Astrocyte (in vitro differentiated cells and primary cell): ENCODE measurements around the gene F12. TPM values are rescaled to one million over a fixed set of nuclear protein-coding genes. Genes with fewer than 3 reads are reported as not detected.
"Not testable (repeated sequence)": the region's sequence is repeated elsewhere in the genome, so short reads cannot be mapped to it uniquely, and the experiment has no call there.

Source experiments
- DNase-seq: peaks from one replicate; pipeline ENCODE4 v3.0.0-alpha.2; 2010; ENCODE audit warnings: low read depth
- FAIRE-seq: peaks from 2 replicates; lab custom pipeline; 2011; peaks lifted over from hg19 to GRCh38; lab: Jason Lieb, UNC
- H2AFZ ChIP-seq: 2 replicates; pipeline ENCODE4 v1.6.0; 2012; ENCODE audit warnings: low read depth, low read length, inconsistent platforms
- H3K27ac ChIP-seq: 2 replicates; pipeline ENCODE4 v1.5.1; 2011; ENCODE audit warnings: low read depth, low read length, inconsistent platforms
- H3K27me3 ChIP-seq: 2 replicates; pipeline ENCODE4 v1.6.0; 2011; ENCODE audit warnings: low read length, inconsistent platforms; ENCODE audit not compliant: insufficient read depth
- H3K36me3 ChIP-seq: 2 replicates; pipeline ENCODE4 v1.5.1; 2011; ENCODE audit warnings: low read length, inconsistent platforms; ENCODE audit not compliant: insufficient read depth
- H3K4me1 ChIP-seq: 2 replicates; pipeline ENCODE4 v1.5.1; 2011; ENCODE audit warnings: low read length, inconsistent platforms; ENCODE audit not compliant: insufficient read depth
- H3K4me2 ChIP-seq: 2 replicates; pipeline ENCODE4 v1.6.0; 2012; ENCODE audit warnings: low read length, inconsistent platforms
- H3K4me3 ChIP-seq: 2 replicates; pipeline ENCODE4 v1.5.1; 2011; ENCODE audit warnings: low read depth, mild to moderate bottlenecking, low read length, inconsistent platforms; ENCODE audit not compliant: insufficient read depth
- H3K79me2 ChIP-seq: 2 replicates; pipeline ENCODE4 v1.6.0; 2012; ENCODE audit warnings: mild to moderate bottlenecking, low read length, inconsistent platforms; ENCODE audit not compliant: insufficient read depth
- H3K9ac ChIP-seq: 2 replicates; pipeline ENCODE4 v1.6.0; 2012; ENCODE audit warnings: mild to moderate bottlenecking, low read length, inconsistent platforms
- H3K9me3 ChIP-seq: 2 replicates; pipeline ENCODE4 v1.5.1; 2012; ENCODE audit warnings: low read depth, mild to moderate bottlenecking, low read length, inconsistent platforms; ENCODE audit not compliant: insufficient read depth
- H4K20me1 ChIP-seq: 2 replicates; pipeline ENCODE4 v1.6.0; 2012; ENCODE audit warnings: low read length, inconsistent platforms; ENCODE audit not compliant: insufficient read depth
- H3K27ac Mint-ChIP-seq: one replicate; pipeline ENCODE4 v1.8.0; 2021; ENCODE audit warnings: mild to moderate bottlenecking, mixed read lengths; ENCODE audit not compliant: unreplicated experiment
- H3K27me3 Mint-ChIP-seq: one replicate; pipeline ENCODE4 v1.8.0; 2021; ENCODE audit warnings: low read depth, mixed read lengths; ENCODE audit not compliant: unreplicated experiment
- H3K36me3 Mint-ChIP-seq: one replicate; pipeline ENCODE4 v1.8.0; 2021; ENCODE audit warnings: low read depth, mixed read lengths; ENCODE audit not compliant: unreplicated experiment
- H3K4me1 Mint-ChIP-seq: one replicate; pipeline ENCODE4 v1.8.0; 2021; ENCODE audit warnings: low read depth, mixed read lengths; ENCODE audit not compliant: unreplicated experiment
- H3K4me3 Mint-ChIP-seq: one replicate; pipeline ENCODE4 v1.8.0; 2021; ENCODE audit warnings: mild to moderate bottlenecking, moderate library complexity, mixed read lengths; ENCODE audit not compliant: unreplicated experiment
- H3K9me3 Mint-ChIP-seq: one replicate; pipeline ENCODE4 v1.8.0; 2021; ENCODE audit warnings: mild to moderate bottlenecking, mixed read lengths; ENCODE audit not compliant: unreplicated experiment
- CTCF ChIP-seq: IDR thresholded peaks from 2 replicates; pipeline ENCODE4 v1.5.1; 2011; ENCODE audit warnings: low read depth, mild to moderate bottlenecking, inconsistent platforms, low read length, moderate library complexity; ENCODE audit not compliant: insufficient read depth
- EZH2 ChIP-seq: IDR thresholded peaks from 2 replicates; pipeline ENCODE4 v1.6.1; 2012; ENCODE audit warnings: mild to moderate bottlenecking, low read length, inconsistent platforms; ENCODE audit not compliant: insufficient read depth
- total RNA-seq: library from RNA; stranded (reverse); gene quantifications from 2 replicates; pipeline ENCODE4 v1.2.1, GENCODE V29; 2021

F12 gene
- total RNA-seq, 1 donor from 2014 or later: 3.0 TPM

- no peaks in the 10 kb centered on the region for H3K9me3 ChIP-seq
- no peaks in the 10 kb centered on the region for H3K79me2 ChIP-seq
- Mint-ChIP-seq H3K4me3 (no peak overlapping the region), H3K27ac (no peak overlapping the region), H3K9me3 (no peaks in the 10 kb centered on the region), H3K36me3 (peaks cover 4% of the 10 kb centered on the region), H3K27me3 (peaks cover 16% of the 10 kb centered on the region), H3K4me1 (peaks cover 6% of the 10 kb centered on the region)
- H2AFZ ChIP-seq: no peak overlapping the region
- TF ChIP-seq CTCF (no peak), EZH2 (no peak)
- no peaks in the 10 kb centered on the region for H4K20me1 ChIP-seq
- H3K4me1 ChIP-seq: peaks cover 11% of the 10 kb centered on the region
- no peak overlapping the region for H3K9ac ChIP-seq
- no peak for DNase-seq
- no peaks in the 10 kb centered on the region for H3K27me3 ChIP-seq
- H3K27ac ChIP-seq: no peak overlapping the region
- FAIRE-seq: no peak
- H3K4me2 ChIP-seq: no peak overlapping the region
- no peaks in the 10 kb centered on the region for H3K36me3 ChIP-seq
- H3K4me3 ChIP-seq: no peak overlapping the region
Observed at GRCh38 chr5:177376107-177376506, 33.3 kb downstream of the F12 start.

GRCh38 chr5:177375516-177375915 lies 33.8 kb downstream of the F12 start:
- not testable (repeated sequence) for H3K9me3 Mint-ChIP-seq, H3K4me3 ChIP-seq, H2AFZ ChIP-seq, H3K79me2 ChIP-seq, FAIRE-seq, H3K4me2 ChIP-seq, H3K36me3 Mint-ChIP-seq, H3K9me3 ChIP-seq, H4K20me1 ChIP-seq, H3K36me3 ChIP-seq, H3K9ac ChIP-seq, H3K27me3 ChIP-seq, H3K27ac ChIP-seq, H3K27ac Mint-ChIP-seq, DNase-seq, H3K4me3 Mint-ChIP-seq, H3K4me1 Mint-ChIP-seq
- peaks cover 15% of the 10 kb centered on the region for H3K27me3 Mint-ChIP-seq
- peaks cover 12% of the 10 kb centered on the region for H3K4me1 ChIP-seq

GRCh38 chr5:177374211-177374610 lies 35.2 kb downstream of the F12 start:
- peaks cover 2% of the 10 kb centered on the region for H3K9me3 Mint-ChIP-seq
- Histone ChIP-seq H3K79me2 (no peaks in the 10 kb centered on the region), H3K27ac (no peak overlapping the region), H3K9ac (no peak overlapping the region), H3K4me3 (no peak overlapping the region), H3K9me3 (no peaks in the 10 kb centered on the region), H3K27me3 (no peaks in the 10 kb centered on the region), H3K36me3 (no peaks in the 10 kb centered on the region), H3K4me2 (no peak overlapping the region), H3K4me1 (peaks cover 9% of the 10 kb centered on the region), H2AFZ (no peak overlapping the region), H4K20me1 (no peaks in the 10 kb centered on the region)
- H3K4me3 Mint-ChIP-seq: no peak overlapping the region
- H3K27ac Mint-ChIP-seq: no peak overlapping the region
- DNase-seq (no peak), FAIRE-seq (no peak)
- H3K36me3 Mint-ChIP-seq: peaks cover 5% of the 10 kb centered on the region
- H3K4me1 Mint-ChIP-seq: peaks cover 1% of the 10 kb centered on the region
- peaks cover 15% of the 10 kb centered on the region for H3K27me3 Mint-ChIP-seq
- TF ChIP-seq EZH2: no peak
- TF ChIP-seq CTCF: no peak
